Fibroblast of lung (primary cell): ENCODE results near the gene PIAS1. TPM values are rescaled to one million over a fixed set of nuclear protein-coding genes. Genes with fewer than 3 reads are reported as not detected.

ENCODE experiments used
- DNase-seq, 2 donors: peaks; one replicate each; pipeline versions ENCODE4 v3.0.0 to v3.0.0-alpha.2; 2010; ENCODE audit warnings: low read depth in 2 of 2
- H2AFZ ChIP-seq: 2 replicates; pipeline ENCODE4 v1.5.1; 2012; ENCODE audit warnings: low read length, control low read depth, inconsistent platforms
- H3K27ac ChIP-seq: 2 replicates; pipeline ENCODE4 v1.5.1; 2011; ENCODE audit warnings: low read length, control low read depth; ENCODE audit not compliant: insufficient read depth
- H3K27me3 ChIP-seq: 2 replicates; pipeline ENCODE4 v1.5.1; 2011; ENCODE audit warnings: mild to moderate bottlenecking, low read length; ENCODE audit not compliant: control insufficient read depth, insufficient read depth
- H3K36me3 ChIP-seq: 2 replicates; pipeline ENCODE4 v1.5.1; 2011; ENCODE audit warnings: low read length; ENCODE audit not compliant: control insufficient read depth, insufficient read depth
- H3K4me1 ChIP-seq: 2 replicates; pipeline ENCODE4 v1.5.1; 2011; ENCODE audit warnings: low read length; ENCODE audit not compliant: control insufficient read depth, insufficient read depth; ENCODE audit errors: extremely low read depth
- H3K4me2 ChIP-seq: 2 replicates; pipeline ENCODE4 v1.5.1; 2011; ENCODE audit warnings: low read length, control low read depth; ENCODE audit not compliant: insufficient read depth; ENCODE audit errors: extremely low read depth
- H3K4me3 ChIP-seq, 4 experiments: fragments of 200-600 bp in 1 of 4; sonication (generic) in 1 of 4; replicated peaks in 1 of 4; 2 replicates each; pipeline ENCODE4 v1.5.1; 2011 to 2016; ENCODE audit warnings: low read length in 4 of 4, low read depth in 3 of 4, mild to moderate bottlenecking in 3 of 4, control low read depth in 2 of 4, inconsistent platforms in 1 of 4, mixed read lengths in 1 of 4; ENCODE audit not compliant: insufficient read depth in 1 of 4; ENCODE audit errors: control extremely low read depth in 1 of 4
- H3K79me2 ChIP-seq: 2 replicates; pipeline ENCODE4 v1.5.1; 2012; ENCODE audit warnings: mild to moderate bottlenecking, low read length, inconsistent platforms; ENCODE audit not compliant: control insufficient read depth, insufficient read depth
- H3K9ac ChIP-seq: 2 replicates; pipeline ENCODE4 v1.5.1; 2011; ENCODE audit warnings: mild to moderate bottlenecking, low read length, control low read depth; ENCODE audit not compliant: insufficient read depth
- H3K9me3 ChIP-seq: 2 replicates; pipeline ENCODE4 v1.5.1; 2012; ENCODE audit warnings: low read depth, low read length; ENCODE audit not compliant: control insufficient read depth, insufficient read depth
- H4K20me1 ChIP-seq: 2 replicates; pipeline ENCODE4 v1.5.1; 2011; ENCODE audit warnings: low read length; ENCODE audit not compliant: control insufficient read depth, insufficient read depth; ENCODE audit errors: extremely low read depth
- CTCF ChIP-seq, 2 donors: IDR thresholded peaks in 1 of 2; conservative IDR thresholded peaks in 1 of 2; 1 replicate in 1 of 2; 2 replicates in 1 of 2; pipeline ENCODE4 v1.5.1; 2011 to 2012; ENCODE audit warnings: low read length in 2 of 2, control low read depth in 1 of 2, inconsistent platforms in 1 of 2, low read depth in 1 of 2, mild to moderate bottlenecking in 1 of 2
- EZH2 ChIP-seq: IDR thresholded peaks from 2 replicates; pipeline ENCODE4 v1.5.1; 2012; ENCODE audit warnings: low read length, control low read depth, mild to moderate bottlenecking; ENCODE audit errors: missing control alignments
- polyA plus RNA-seq, 2 donors: library from polyadenylated mRNA; depleted of rRNA in 1 of 2; stranded (reverse) in 1 of 2; unstranded in 1 of 2; fragments of >200 nt; gene quantifications; 2 replicates each; pipeline ENCODE4 v1.2.1, GENCODE V29; 2011 to 2012; ENCODE audit warnings: missing spikeins in 1 of 2
- total RNA-seq: library from RNA; depleted of rRNA; stranded (reverse); fragments of >200 nt; gene quantifications from 2 replicates; pipeline ENCODE4 v1.2.1, GENCODE V29; 2014

The PIAS1 gene
- total and polyA plus RNA-seq, 2 donors (not counting 1 experiment from before 2014, with no cell fraction given), result 17.0 to 35.1 TPM

- peaks cover 17% of the 10 kb centered on the region for H3K79me2 ChIP-seq
- no peak for TF ChIP-seq EZH2
- TF ChIP-seq CTCF (conservative IDR thresholded peaks at IDR 0.05 in 1 of 2, IDR thresholded peaks at IDR 0.05 in 1 of 2; ENCODE audit: low read depth in 1 of 2, low read length in 2 of 2), result no peak
- no peak overlapping the region for H3K4me2 ChIP-seq
- no peak overlapping the region for H2AFZ ChIP-seq
- no peaks in the 10 kb centered on the region for H3K27me3 ChIP-seq
- no peak overlapping the region for H3K27ac ChIP-seq
- no peaks in the 10 kb centered on the region for H3K9me3 ChIP-seq
- H3K36me3 ChIP-seq, result no peaks in the 10 kb centered on the region
- no peak for DNase-seq
- H3K4me3 ChIP-seq, result no peak overlapping the region
- H3K4me1 ChIP-seq, result no peaks in the 10 kb centered on the region
- no peaks in the 10 kb centered on the region for H4K20me1 ChIP-seq
- H3K9ac ChIP-seq, result no peak overlapping the region
Measured at GRCh38 chr15:68051109-68051508, 3.0 kb upstream of the PIAS1 start.

- Histone ChIP-seq H2AFZ (no peak overlapping the region), H3K9ac (no peak overlapping the region), H3K4me3 (no peak overlapping the region), H4K20me1 (no peaks in the 10 kb centered on the region), H3K4me1 (peaks cover 2% of the 10 kb centered on the region), H3K9me3 (no peaks in the 10 kb centered on the region), H3K27ac (no peak overlapping the region), H3K4me2 (no peak overlapping the region), H3K36me3 (no peaks in the 10 kb centered on the region), H3K79me2 (peaks cover 24% of the 10 kb centered on the region), H3K27me3 (no peaks in the 10 kb centered on the region)
- no peak for DNase-seq
- no peak for TF ChIP-seq EZH2
- no peak for TF ChIP-seq CTCF (conservative IDR thresholded peaks at IDR 0.05 in 1 of 2, IDR thresholded peaks at IDR 0.05 in 1 of 2; ENCODE audit: low read depth in 1 of 2, low read length in 2 of 2)
Measured at GRCh38 chr15:68051907-68052306, 2.2 kb upstream of the PIAS1 start.

GRCh38 chr15:68052431-68052830, 1.7 kb upstream of the PIAS1 start:
- H3K36me3 ChIP-seq, result no peaks in the 10 kb centered on the region
- TF ChIP-seq CTCF (conservative IDR thresholded peaks at IDR 0.05 in 1 of 2, IDR thresholded peaks at IDR 0.05 in 1 of 2; ENCODE audit: low read depth in 1 of 2, low read length in 2 of 2) (no peak), EZH2 (no peak)
- no peaks in the 10 kb centered on the region for H3K27me3 ChIP-seq
- H3K4me2 ChIP-seq, result no peak overlapping the region
- H2AFZ ChIP-seq, result no peak overlapping the region
- H4K20me1 ChIP-seq, result peaks cover under 1% of the 10 kb centered on the region
- H3K79me2 ChIP-seq, result peaks cover 29% of the 10 kb centered on the region
- no peak overlapping the region for H3K27ac ChIP-seq
- no peak overlapping the region for H3K9ac ChIP-seq
- no peak for DNase-seq
- H3K4me3 ChIP-seq, result no peak overlapping the region
- no peaks in the 10 kb centered on the region for H3K9me3 ChIP-seq
- peaks cover 2% of the 10 kb centered on the region for H3K4me1 ChIP-seq
